Fibroblast of peridontal ligament (primary cell): ENCODE data around the gene DMTF1.
A peak's percentile ranks its signal among the peaks of the same experiment; 100 is the strongest.
"Not testable (repeated sequence)": the region's sequence is repeated elsewhere in the genome, so short reads cannot be mapped to it uniquely, and the experiment has no call there.

Source experiments
- DNase-seq: peaks from one replicate; pipeline ENCODE4 v3.0.0-alpha.2; 2010; ENCODE audit errors: extremely low read depth

DMTF1 gene

GRCh38 chr7:87152112-87152896 is at the start of gene DMTF1:
DMTF1 (plus strand) TSS chr7:87152453; CDS start chr7:87164942, 12,489 bp downstream.
- DNase-seq: peak; percentile 91

GRCh38 chr7:87105401-87105800 is 46.9 kb upstream of the DMTF1 start:
- no peak for DNase-seq

GRCh38 chr7:87106974-87107612 is 45.2 kb upstream of the DMTF1 start:
- no peak for DNase-seq

GRCh38 chr7:87107949-87108776 is 44.1 kb upstream of the DMTF1 start:
- no peak for DNase-seq

- DNase-seq: peak; percentile 22
Observed at GRCh38 chr7:87110778-87111177, 41.5 kb upstream of the DMTF1 start.

GRCh38 chr7:87111877-87112276 is 40.4 kb upstream of the DMTF1 start:
- DNase-seq: no peak

GRCh38 chr7:87113077-87113476 is 39.2 kb upstream of the DMTF1 start:
- peak; percentile 37 for DNase-seq

GRCh38 chr7:87113904-87114303 is 38.3 kb upstream of the DMTF1 start:
- DNase-seq: not testable (repeated sequence)

- not testable (repeated sequence) for DNase-seq
Observed at GRCh38 chr7:87115772-87116171, 36.5 kb upstream of the DMTF1 start.

GRCh38 chr7:87116315-87116714 is 35.9 kb upstream of the DMTF1 start:
- no peak for DNase-seq

GRCh38 chr7:87119581-87119980 is 32.7 kb upstream of the DMTF1 start:
- no peak for DNase-seq

GRCh38 chr7:87123105-87123504 is 29.1 kb upstream of the DMTF1 start:
- no peak for DNase-seq

GRCh38 chr7:87127019-87127418 is 25.2 kb upstream of the DMTF1 start:
- no peak for DNase-seq

- no peak for DNase-seq
Observed at GRCh38 chr7:87128861-87129267, 23.4 kb upstream of the DMTF1 start.

GRCh38 chr7:87129332-87129731 is 22.9 kb upstream of the DMTF1 start:
- no peak for DNase-seq

- no peak for DNase-seq
Observed at GRCh38 chr7:87129848-87130247, 22.4 kb upstream of the DMTF1 start.

GRCh38 chr7:87131771-87132170 is 20.5 kb upstream of the DMTF1 start:
- DNase-seq: no peak

GRCh38 chr7:87137271-87137670 is 15.0 kb upstream of the DMTF1 start:
- no peak for DNase-seq

- DNase-seq: no peak
Observed at GRCh38 chr7:87139514-87139913, 12.7 kb upstream of the DMTF1 start.

GRCh38 chr7:87140271-87140748 is 11.9 kb upstream of the DMTF1 start:
- no peak for DNase-seq

GRCh38 chr7:87144173-87144657 is 8.0 kb upstream of the DMTF1 start:
- DNase-seq: no peak

- no peak for DNase-seq
Observed at GRCh38 chr7:87146740-87147386, 5.4 kb upstream of the DMTF1 start.
